Measurements from ENCODE around the gene NPRL2. TPM values are rescaled to one million over a fixed set of nuclear protein-coding genes. Genes with fewer than 3 reads are reported as not detected.

Gene NPRL2
- total and polyA plus RNA-seq, 2 donors (not counting 1 experiment from before 2014, with no cell fraction given): 21.4 to 27.2 TPM

DNA sequence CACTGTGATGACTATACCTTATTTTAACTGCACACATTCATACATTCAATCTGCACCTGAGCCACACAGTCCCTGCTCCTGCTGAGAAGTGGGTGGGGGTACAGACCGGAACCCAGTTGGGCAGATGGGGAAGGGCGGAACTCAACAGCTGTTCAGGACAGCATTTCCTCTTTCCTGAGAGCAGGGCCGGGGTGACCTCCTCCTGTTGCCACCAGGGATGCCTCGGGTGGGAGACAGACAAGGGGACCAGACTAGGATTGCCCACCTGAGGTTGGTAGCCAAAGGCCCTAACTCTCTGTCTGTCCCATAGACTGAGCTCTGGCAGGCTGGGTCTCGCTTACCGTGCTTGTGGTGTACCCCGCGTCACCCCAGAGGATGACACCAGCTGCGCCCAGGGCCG, 32.0 kb downstream of the NPRL2 start:
- TF ChIP-seq CTCF (conservative IDR thresholded peaks at IDR 0.05 in 1 of 2, IDR thresholded peaks at IDR 0.05 in 1 of 2; ENCODE audit: low read depth in 1 of 2, low read length in 2 of 2) (no peak), EZH2 (IDR thresholded peaks at IDR 0.05; ENCODE audit: low read length, missing control alignments) (no peak)
- Histone ChIP-seq H3K27ac (ENCODE audit: insufficient read depth, low read length) (no peak overlapping the region), H3K4me2 (ENCODE audit: extremely low read depth, insufficient read depth, low read length) (no peak overlapping the region), H3K9me3 (ENCODE audit: control insufficient read depth, insufficient read depth, low read depth, low read length) (no peaks in the 10 kb centered on the region), H3K27me3 (ENCODE audit: control insufficient read depth, insufficient read depth, low read length) (no peaks in the 10 kb centered on the region), H2AFZ (ENCODE audit: low read length) (no peak overlapping the region), H3K9ac (ENCODE audit: insufficient read depth, low read length) (no peak overlapping the region), H3K79me2 (ENCODE audit: control insufficient read depth, insufficient read depth, low read length) (peaks cover 23% of the 10 kb centered on the region), H4K20me1 (ENCODE audit: control insufficient read depth, extremely low read depth, insufficient read depth, low read length) (no peaks in the 10 kb centered on the region), H3K4me1 (ENCODE audit: control insufficient read depth, extremely low read depth, insufficient read depth, low read length) (peaks cover 7% of the 10 kb centered on the region), H3K4me3 (replicated peaks in 1 of 4; ENCODE audit: control extremely low read depth in 1 of 4, insufficient read depth in 1 of 4, low read depth in 3 of 4, low read length in 4 of 4) (no peak overlapping the region), H3K36me3 (ENCODE audit: control insufficient read depth, insufficient read depth, low read length) (peaks cover 18% of the 10 kb centered on the region)
- DNase-seq (ENCODE audit: low read depth in 2 of 2): no peak

- peaks cover 23% of the 10 kb centered on the region for H3K79me2 ChIP-seq (ENCODE audit: control insufficient read depth, insufficient read depth, low read length)
- no peaks in the 10 kb centered on the region for H4K20me1 ChIP-seq (ENCODE audit: control insufficient read depth, extremely low read depth, insufficient read depth, low read length)
These were observed 32.4 kb downstream of the NPRL2 start for GRCh38 chr3:50318163-50318562.

GRCh38 chr3:50317300-50317699, 33.3 kb downstream of the NPRL2 start:
- no peak overlapping the region for H3K9ac ChIP-seq (ENCODE audit: insufficient read depth, low read length)
- H2AFZ ChIP-seq (ENCODE audit: low read length): no peak overlapping the region
- DNase-seq (ENCODE audit: low read depth in 2 of 2): no peak
- no peak for TF ChIP-seq CTCF (conservative IDR thresholded peaks at IDR 0.05 in 1 of 2, IDR thresholded peaks at IDR 0.05 in 1 of 2; ENCODE audit: low read depth in 1 of 2, low read length in 2 of 2)
- TF ChIP-seq EZH2 (IDR thresholded peaks at IDR 0.05; ENCODE audit: low read length, missing control alignments): no peak
- H4K20me1 ChIP-seq (ENCODE audit: control insufficient read depth, extremely low read depth, insufficient read depth, low read length): no peaks in the 10 kb centered on the region
- H3K27ac ChIP-seq (ENCODE audit: insufficient read depth, low read length): no peak overlapping the region
- H3K4me1 ChIP-seq (ENCODE audit: control insufficient read depth, extremely low read depth, insufficient read depth, low read length): peaks cover 5% of the 10 kb centered on the region
- no peaks in the 10 kb centered on the region for H3K27me3 ChIP-seq (ENCODE audit: control insufficient read depth, insufficient read depth, low read length)
- no peak overlapping the region for H3K4me3 ChIP-seq (replicated peaks in 1 of 4; ENCODE audit: control extremely low read depth in 1 of 4, insufficient read depth in 1 of 4, low read depth in 3 of 4, low read length in 4 of 4)
- no peak overlapping the region for H3K4me2 ChIP-seq (ENCODE audit: extremely low read depth, insufficient read depth, low read length)
- no peaks in the 10 kb centered on the region for H3K9me3 ChIP-seq (ENCODE audit: control insufficient read depth, insufficient read depth, low read depth, low read length)
- H3K36me3 ChIP-seq (ENCODE audit: control insufficient read depth, insufficient read depth, low read length): peaks cover 18% of the 10 kb centered on the region
- H3K79me2 ChIP-seq (ENCODE audit: control insufficient read depth, insufficient read depth, low read length): peaks cover 23% of the 10 kb centered on the region

More at GRCh38 chr3:50318163-50318562, 32.4 kb downstream of the NPRL2 start:
- no peak overlapping the region for H3K9ac ChIP-seq (ENCODE audit: insufficient read depth, low read length)
- no peak for DNase-seq (ENCODE audit: low read depth in 2 of 2)
- H2AFZ ChIP-seq (ENCODE audit: low read length): no peak overlapping the region
- H3K4me2 ChIP-seq (ENCODE audit: extremely low read depth, insufficient read depth, low read length): no peak overlapping the region
- H3K4me1 ChIP-seq (ENCODE audit: control insufficient read depth, extremely low read depth, insufficient read depth, low read length): peaks cover 7% of the 10 kb centered on the region
- no peak overlapping the region for H3K27ac ChIP-seq (ENCODE audit: insufficient read depth, low read length)
- H3K4me3 ChIP-seq (replicated peaks in 1 of 4; ENCODE audit: control extremely low read depth in 1 of 4, insufficient read depth in 1 of 4, low read depth in 3 of 4, low read length in 4 of 4): no peak overlapping the region
- H3K9me3 ChIP-seq (ENCODE audit: control insufficient read depth, insufficient read depth, low read depth, low read length): no peaks in the 10 kb centered on the region
- H3K36me3 ChIP-seq (ENCODE audit: control insufficient read depth, insufficient read depth, low read length): peaks cover 18% of the 10 kb centered on the region
- no peaks in the 10 kb centered on the region for H3K27me3 ChIP-seq (ENCODE audit: control insufficient read depth, insufficient read depth, low read length)
- TF ChIP-seq EZH2 (IDR thresholded peaks at IDR 0.05; ENCODE audit: low read length, missing control alignments): no peak
- no peak for TF ChIP-seq CTCF (conservative IDR thresholded peaks at IDR 0.05 in 1 of 2, IDR thresholded peaks at IDR 0.05 in 1 of 2; ENCODE audit: low read depth in 1 of 2, low read length in 2 of 2)
